ENCODE data around the gene CDC42EP3. TPM values are rescaled to one million over a fixed set of nuclear protein-coding genes. Genes with fewer than 3 reads are reported as not detected.
A peak's percentile ranks its signal among the peaks of the same experiment; 100 is the strongest.

CDC42EP3 gene
- total RNA-seq, 5 donors from 2014 or later (not counting 1 experiment from before 2014, with no cell fraction given), result 30.0 to 60.3 (median 37.6) TPM

DNA sequence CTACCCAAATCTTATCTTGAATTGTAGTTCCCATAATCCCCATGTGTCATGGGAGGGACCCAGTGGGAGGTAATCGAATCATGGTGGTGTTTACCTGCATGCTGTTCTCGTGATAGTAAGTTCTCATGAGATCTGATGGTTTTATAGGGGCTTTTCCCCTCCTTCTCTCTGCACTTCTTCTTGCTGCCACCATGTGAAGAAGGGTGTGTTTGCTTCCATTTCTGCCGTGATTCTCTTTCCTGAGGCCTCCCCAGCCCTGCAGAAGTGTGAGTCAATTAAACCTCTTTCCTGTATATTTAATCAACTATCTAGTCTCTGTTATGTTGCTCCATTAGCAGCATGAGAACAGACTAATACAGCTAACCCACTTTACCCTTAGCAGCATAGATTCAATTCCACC is 37.6 kb downstream of the CDC42EP3 start:
- Histone ChIP-seq H3K4me1 (ENCODE audit: control insufficient read depth in 1 of 2, extremely low read depth in 1 of 2, insufficient read depth in 2 of 2, low read length in 2 of 2) (peaks cover 10 to 47% of the 10 kb centered on the region in 2 experiments), H3K27ac (ENCODE audit: low read length) (peak overlapping the region; percentile 93), H3K27me3 (replicated peaks in 1 of 2; ENCODE audit: control insufficient read depth in 2 of 2, extremely low read depth in 1 of 2, insufficient read depth in 2 of 2, low read length in 1 of 2) (no peaks in the 10 kb centered on the region), H3K9me3 (no peaks in the 10 kb centered on the region), H3K4me3 (ENCODE audit: control insufficient read depth in 1 of 2, extremely low read depth in 1 of 2, low read length in 1 of 2) (no peak overlapping the region), H3K36me3 (ENCODE audit: control insufficient read depth in 2 of 2, extremely low read depth in 1 of 2, insufficient read depth in 1 of 2, low read length in 1 of 2) (peaks cover 3% of the 10 kb centered on the region in 2 donors)
- ATAC-seq (replicated peaks in 1 of 4) (no peak), DNase-seq (no peak)
- Mint-ChIP-seq H3K4me1 (peaks cover 47 to 88% (median 88%) of the 10 kb centered on the region in 3 donors), H3K9me3 (no peaks in the 10 kb centered on the region), H3K27me3 (no peaks in the 10 kb centered on the region), H3K36me3 (peaks cover 21% of the 10 kb centered on the region), H3K4me3 (peak overlapping the region in 1 of 3 donors; percentile 50), H3K27ac (peak overlapping the region; percentile 41 to 82)
- ChIA-PET POLR2A (no interaction called here), CTCF (interaction anchor here in 1 of 2 donors (1.4 kb wide), 1 partner anchor 10 kb away, joined by 3 read pairs; no protein-coding TSS in a partner anchor)
- WGBS (ENCODE audit: insufficient coverage), result no CpG with 5 or more reads among the region's 3 CpGs

DNA sequence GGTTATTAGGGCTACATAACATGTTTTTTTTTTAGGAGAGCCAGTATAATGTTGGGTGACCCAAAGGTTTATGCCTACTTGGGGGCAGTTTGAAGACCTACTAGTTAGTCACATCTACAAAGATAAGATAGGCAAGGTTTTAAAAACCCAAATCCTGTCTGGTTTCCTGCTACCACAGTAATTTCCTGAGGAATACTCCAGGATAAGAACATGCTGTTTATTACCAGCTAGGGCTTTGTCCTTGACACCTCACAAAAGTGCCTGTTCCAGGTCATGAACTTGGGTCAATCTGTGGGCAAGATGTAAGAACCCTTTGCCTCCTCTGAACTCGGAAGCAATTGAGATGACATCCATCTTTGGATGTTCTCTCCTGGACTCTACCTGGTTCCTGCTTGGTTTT is 38.2 kb downstream of the CDC42EP3 start:
- CTCF ChIA-PET, result interaction anchor here in 1 of 2 donors (0.5 kb wide), 1 partner anchor 244 kb away, joined by 3 read pairs; no protein-coding TSS in a partner anchor
- no peaks in the 10 kb centered on the region for H3K27me3 Mint-ChIP-seq
- POLR2A ChIA-PET, result interaction anchor here in 1 of 2 donors (0.5 to 0.6 kb wide), 2 partner anchors 14 to 32 kb away, joined by 3 to 7 read pairs; no protein-coding TSS in a partner anchor
- Histone ChIP-seq H3K27me3 (replicated peaks in 1 of 2; ENCODE audit: control insufficient read depth in 2 of 2, extremely low read depth in 1 of 2, insufficient read depth in 2 of 2, low read length in 1 of 2) (no peaks in the 10 kb centered on the region), H3K36me3 (ENCODE audit: control insufficient read depth in 2 of 2, extremely low read depth in 1 of 2, insufficient read depth in 1 of 2, low read length in 1 of 2) (peaks cover 2 to 3% of the 10 kb centered on the region in 2 donors), H3K4me1 (ENCODE audit: control insufficient read depth in 1 of 2, extremely low read depth in 1 of 2, insufficient read depth in 2 of 2, low read length in 2 of 2) (peaks cover 10 to 47% of the 10 kb centered on the region in 2 experiments), H3K9me3 (no peaks in the 10 kb centered on the region), H3K27ac (ENCODE audit: low read length) (peak overlapping the region; percentile 93), H3K4me3 (ENCODE audit: control insufficient read depth in 1 of 2, extremely low read depth in 1 of 2, low read length in 1 of 2) (no peak overlapping the region)
- no peak for DNase-seq
- peak overlapping the region; percentile 41 to 82 for H3K27ac Mint-ChIP-seq
- H3K36me3 Mint-ChIP-seq, result peaks cover 18% of the 10 kb centered on the region
- no peaks in the 10 kb centered on the region for H3K9me3 Mint-ChIP-seq
- H3K4me3 Mint-ChIP-seq, result no peak overlapping the region
- peaks cover 47 to 86% (median 83%) of the 10 kb centered on the region in 3 donors for H3K4me1 Mint-ChIP-seq
- ATAC-seq (replicated peaks in 1 of 4), result no peak
- WGBS (ENCODE audit: insufficient coverage), result no CpG with 5 or more reads among the region's 1 CpG

DNA sequence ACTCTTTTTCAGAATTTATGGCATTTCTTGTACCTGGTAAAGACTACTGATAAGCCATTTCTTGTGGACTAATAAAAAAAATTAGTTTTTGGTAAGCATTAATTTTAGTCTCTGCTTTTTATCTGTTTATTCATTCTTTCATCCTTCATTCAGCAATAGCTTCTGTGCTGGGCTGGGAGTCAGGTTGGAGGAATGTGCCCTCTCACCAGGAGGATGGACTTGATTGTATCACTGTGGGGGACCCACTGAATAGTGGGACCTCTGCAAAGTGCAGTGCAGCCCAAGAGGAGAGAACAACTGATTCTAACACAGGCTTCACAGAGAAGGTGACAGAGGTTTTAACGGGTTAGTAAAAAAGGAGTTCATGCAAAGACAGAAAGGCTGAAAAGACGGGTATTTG is 39.1 kb downstream of the CDC42EP3 start:
- peaks cover 18% of the 10 kb centered on the region for H3K36me3 Mint-ChIP-seq
- Histone ChIP-seq H3K9me3 (no peaks in the 10 kb centered on the region), H3K27ac (ENCODE audit: low read length) (no peak overlapping the region), H3K36me3 (ENCODE audit: control insufficient read depth in 2 of 2, extremely low read depth in 1 of 2, insufficient read depth in 1 of 2, low read length in 1 of 2) (peaks cover 0 to 3% of the 10 kb centered on the region in 2 donors), H3K27me3 (replicated peaks in 1 of 2; ENCODE audit: control insufficient read depth in 2 of 2, extremely low read depth in 1 of 2, insufficient read depth in 2 of 2, low read length in 1 of 2) (no peaks in the 10 kb centered on the region), H3K4me3 (ENCODE audit: control insufficient read depth in 1 of 2, extremely low read depth in 1 of 2, low read length in 1 of 2) (no peak overlapping the region), H3K4me1 (ENCODE audit: control insufficient read depth in 1 of 2, extremely low read depth in 1 of 2, insufficient read depth in 2 of 2, low read length in 2 of 2) (peaks cover 10 to 49% of the 10 kb centered on the region in 2 experiments)
- POLR2A ChIA-PET, result no interaction called here
- CTCF ChIA-PET, result interaction anchor here in 1 of 2 donors (0.5 kb wide), 1 partner anchor 95 kb away, joined by 3 read pairs; no protein-coding TSS in a partner anchor
- no peak for DNase-seq
- no peaks in the 10 kb centered on the region for H3K9me3 Mint-ChIP-seq
- no peak overlapping the region for H3K27ac Mint-ChIP-seq
- peaks cover 48 to 84% (median 79%) of the 10 kb centered on the region in 3 donors for H3K4me1 Mint-ChIP-seq
- WGBS (ENCODE audit: insufficient coverage), result 91% methylated on average over 2 of the region's 2 CpGs
- no peak overlapping the region for H3K4me3 Mint-ChIP-seq
- H3K27me3 Mint-ChIP-seq, result no peaks in the 10 kb centered on the region
- no peak for ATAC-seq (replicated peaks in 1 of 4)

DNA sequence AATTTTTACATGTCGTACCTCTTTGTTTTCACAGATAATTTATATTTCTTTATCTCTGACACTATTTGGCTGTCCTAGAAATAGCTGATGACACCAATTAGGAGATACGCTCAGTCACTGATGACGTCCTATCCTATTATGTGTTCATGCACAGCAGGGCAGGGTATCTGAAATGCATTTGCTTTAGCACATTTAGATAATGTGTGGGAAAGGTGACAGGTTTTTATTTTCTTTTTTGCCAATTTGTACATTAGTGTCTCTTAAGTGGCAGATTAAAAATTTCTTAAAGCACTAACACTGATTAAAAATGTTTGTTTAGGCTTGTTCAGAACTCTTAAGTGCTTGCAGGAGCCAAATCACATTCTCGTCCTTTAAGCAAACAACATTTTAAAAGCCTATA is 39.7 kb downstream of the CDC42EP3 start:
- CTCF ChIA-PET, result no interaction called here
- ATAC-seq (replicated peaks in 1 of 4), result no peak

DNA sequence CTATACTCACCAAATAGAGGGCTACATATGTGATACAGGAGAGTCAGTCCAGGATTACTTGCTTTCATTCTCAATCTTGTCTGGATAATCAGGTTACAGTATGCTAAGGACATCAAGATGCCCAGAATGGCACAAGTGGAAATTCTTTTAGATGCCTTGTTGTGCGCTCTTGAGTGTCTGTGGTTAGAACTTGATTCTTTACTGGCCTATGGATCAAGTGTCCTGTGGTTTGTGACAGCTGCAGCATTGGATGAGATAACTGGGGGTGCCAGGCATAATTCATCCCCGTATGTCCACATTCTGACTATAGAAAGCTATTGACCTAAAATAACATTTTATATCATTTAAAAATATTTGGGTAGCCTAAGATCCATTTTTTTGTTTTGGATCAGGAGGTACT is 40.1 kb downstream of the CDC42EP3 start:
- no peak for ATAC-seq (replicated peaks in 1 of 4)
- H3K27ac ChIP-seq (ENCODE audit: low read length), result no peak overlapping the region

More for the DNA sequence above, 39.7 kb downstream of the CDC42EP3 start:
- no peaks in the 10 kb centered on the region for H3K27me3 Mint-ChIP-seq
- no peaks in the 10 kb centered on the region for H3K9me3 ChIP-seq
- no peaks in the 10 kb centered on the region for H3K9me3 Mint-ChIP-seq
- no peak overlapping the region for H3K27ac ChIP-seq (ENCODE audit: low read length)
- no peak overlapping the region for H3K27ac Mint-ChIP-seq
- H3K4me1 Mint-ChIP-seq, result peaks cover 49 to 84% (median 79%) of the 10 kb centered on the region in 3 donors
- peaks cover 11 to 49% of the 10 kb centered on the region in 2 experiments for H3K4me1 ChIP-seq (ENCODE audit: control insufficient read depth in 1 of 2, extremely low read depth in 1 of 2, insufficient read depth in 2 of 2, low read length in 2 of 2)
- H3K36me3 Mint-ChIP-seq, result peaks cover 18% of the 10 kb centered on the region
- peaks cover 0 to 3% of the 10 kb centered on the region in 2 donors for H3K36me3 ChIP-seq (ENCODE audit: control insufficient read depth in 2 of 2, extremely low read depth in 1 of 2, insufficient read depth in 1 of 2, low read length in 1 of 2)
- 72% methylated on average over 2 of the region's 4 CpGs for WGBS (ENCODE audit: insufficient coverage)
- no peaks in the 10 kb centered on the region for H3K27me3 ChIP-seq (replicated peaks in 1 of 2; ENCODE audit: control insufficient read depth in 2 of 2, extremely low read depth in 1 of 2, insufficient read depth in 2 of 2, low read length in 1 of 2)
- no peak overlapping the region for H3K4me3 Mint-ChIP-seq
- DNase-seq, result no peak
- POLR2A ChIA-PET, result no interaction called here
- H3K4me3 ChIP-seq (ENCODE audit: control insufficient read depth in 1 of 2, extremely low read depth in 1 of 2, low read length in 1 of 2), result no peak overlapping the region

DNA sequence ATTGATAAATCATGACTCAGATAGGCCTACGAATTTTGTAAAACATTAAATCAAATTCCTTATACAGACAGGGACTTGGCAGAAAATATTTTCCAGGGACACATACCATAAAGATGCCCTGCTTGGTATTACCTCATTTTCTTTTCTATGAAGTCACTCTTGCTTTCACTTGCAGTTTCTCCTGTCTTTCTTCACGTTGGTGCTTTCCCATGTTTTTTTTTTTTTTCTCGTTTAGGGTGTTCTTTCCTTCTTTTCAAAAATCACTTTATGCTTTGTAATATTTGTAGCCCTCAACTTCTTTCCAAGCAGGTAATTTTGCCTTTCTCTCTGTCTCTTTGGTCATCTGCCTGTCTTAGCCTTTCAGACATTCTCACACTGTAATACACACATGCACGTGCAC is 40.7 kb downstream of the CDC42EP3 start:
- H3K36me3 ChIP-seq (ENCODE audit: control insufficient read depth in 2 of 2, extremely low read depth in 1 of 2, insufficient read depth in 1 of 2, low read length in 1 of 2), result peaks cover 0 to 3% of the 10 kb centered on the region in 2 donors
- no peak overlapping the region for H3K4me3 ChIP-seq (ENCODE audit: control insufficient read depth in 1 of 2, extremely low read depth in 1 of 2, low read length in 1 of 2)
- Mint-ChIP-seq H3K4me1 (peaks cover 49 to 84% (median 79%) of the 10 kb centered on the region in 3 donors), H3K36me3 (peaks cover 18% of the 10 kb centered on the region), H3K9me3 (no peaks in the 10 kb centered on the region), H3K27ac (peak overlapping the region in 1 of 2 donors; percentile 12), H3K4me3 (no peak overlapping the region), H3K27me3 (no peaks in the 10 kb centered on the region)
- H3K9me3 ChIP-seq, result no peaks in the 10 kb centered on the region
- ChIA-PET CTCF (no interaction called here), POLR2A (no interaction called here)
- 76% methylated on average over 2 of the region's 4 CpGs for WGBS (ENCODE audit: insufficient coverage)
- H3K4me1 ChIP-seq (ENCODE audit: control insufficient read depth in 1 of 2, extremely low read depth in 1 of 2, insufficient read depth in 2 of 2, low read length in 2 of 2), result peaks cover 13 to 49% of the 10 kb centered on the region in 2 experiments
- DNase-seq (no peak), ATAC-seq (replicated peaks in 1 of 4) (no peak)
- H3K27ac ChIP-seq (ENCODE audit: low read length), result no peak overlapping the region
- no peaks in the 10 kb centered on the region for H3K27me3 ChIP-seq (replicated peaks in 1 of 2; ENCODE audit: control insufficient read depth in 2 of 2, extremely low read depth in 1 of 2, insufficient read depth in 2 of 2, low read length in 1 of 2)

More for the DNA sequence above, 40.1 kb downstream of the CDC42EP3 start:
- H3K36me3 Mint-ChIP-seq, result peaks cover 18% of the 10 kb centered on the region
- no peak for DNase-seq
- 100% methylated on average over 1 of the region's 2 CpGs for WGBS (ENCODE audit: insufficient coverage)
- peaks cover 49 to 84% (median 79%) of the 10 kb centered on the region in 3 donors for H3K4me1 Mint-ChIP-seq
- Histone ChIP-seq H3K27me3 (replicated peaks in 1 of 2; ENCODE audit: control insufficient read depth in 2 of 2, extremely low read depth in 1 of 2, insufficient read depth in 2 of 2, low read length in 1 of 2) (no peaks in the 10 kb centered on the region), H3K36me3 (ENCODE audit: control insufficient read depth in 2 of 2, extremely low read depth in 1 of 2, insufficient read depth in 1 of 2, low read length in 1 of 2) (peaks cover 0 to 3% of the 10 kb centered on the region in 2 donors), H3K4me3 (ENCODE audit: control insufficient read depth in 1 of 2, extremely low read depth in 1 of 2, low read length in 1 of 2) (no peak overlapping the region), H3K9me3 (no peaks in the 10 kb centered on the region), H3K4me1 (ENCODE audit: control insufficient read depth in 1 of 2, extremely low read depth in 1 of 2, insufficient read depth in 2 of 2, low read length in 2 of 2) (peaks cover 14 to 49% of the 10 kb centered on the region in 2 experiments)
- no peaks in the 10 kb centered on the region for H3K9me3 Mint-ChIP-seq
- H3K27me3 Mint-ChIP-seq, result no peaks in the 10 kb centered on the region
- ChIA-PET POLR2A (no interaction called here), CTCF (no interaction called here)
- peak overlapping the region in 1 of 2 donors; percentile 8 for H3K27ac Mint-ChIP-seq
- H3K4me3 Mint-ChIP-seq, result no peak overlapping the region

Data from T-cell (primary cell).